ENCODE data around the gene TNFSF8. TPM values are rescaled to one million over a fixed set of nuclear protein-coding genes. Genes with fewer than 3 reads are reported as not detected.

The TNFSF8 gene
- total and polyA plus RNA-seq, 2 donors (not counting 3 experiments of a cell fraction or from before 2014, with no cell fraction given), result not detected

DNA sequence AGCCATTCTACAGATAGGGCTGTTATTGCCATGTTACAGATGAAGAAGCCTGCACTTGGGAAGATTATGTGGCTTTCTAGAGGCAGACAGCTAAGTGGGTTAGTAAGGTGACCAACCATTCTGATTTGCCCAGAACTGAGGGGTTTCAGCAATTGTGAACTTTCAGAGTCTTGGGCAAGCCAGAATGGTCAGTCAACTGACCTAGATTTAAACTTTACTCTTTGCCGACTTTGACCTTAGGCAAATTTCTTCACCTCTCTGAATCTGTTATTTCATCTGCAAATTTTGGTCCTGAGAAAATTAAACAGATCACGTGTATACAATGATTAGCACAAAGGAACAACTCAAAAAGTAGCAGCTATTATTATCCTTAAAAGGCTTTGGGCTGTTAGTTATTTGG is 20.4 kb upstream of the TNFSF8 start:
- DNase-seq (ENCODE audit: low read depth, low spot score), result no peak
- H3K27me3 ChIP-seq (ENCODE audit: control insufficient read depth in 2 of 2, insufficient read depth in 2 of 2, low read length in 2 of 2), result peaks cover 0 to 2% of the 10 kb centered on the region in 2 experiments
- no peak overlapping the region for H3K9ac ChIP-seq (replicated peaks; ENCODE audit: extremely low read depth, insufficient read depth, low read length)
- no peak for FAIRE-seq
- dilution Hi-C loops (cut with MboI; ENCODE audit: extremely low pct_ligation_motif_present, low sequenced_read_pairs) (no loop called here), intact Hi-C loops (cut with micrococcal nuclease) (no loop called here)
- ChIA-PET CTCF (interaction anchor here (1.5 kb wide), 1 partner anchor 12 kb away, joined by 5 read pairs; no protein-coding TSS in a partner anchor), POLR2A (no interaction called here)
- BruUV-seq (replicated peaks), result no TSS peak
- no peaks in the 10 kb centered on the region for H3K9me3 ChIP-seq (replicated peaks; ENCODE audit: control insufficient read depth, insufficient read depth, low read length)
- no peaks in the 10 kb centered on the region for H3K9me1 ChIP-seq (replicated peaks; ENCODE audit: control insufficient read depth, extremely low read depth, insufficient read depth, low read length)
- no peaks in the 10 kb centered on the region for H3K4me1 ChIP-seq (ENCODE audit: control insufficient read depth, extremely low read depth, insufficient read depth, low read length)
- no peak overlapping the region for H3K27ac ChIP-seq (ENCODE audit: insufficient read depth, low read depth, low read length)
- H4K20me1 ChIP-seq (replicated peaks; ENCODE audit: control insufficient read depth, extremely low read depth, insufficient read depth, low read length), result no peaks in the 10 kb centered on the region
- no peaks in the 10 kb centered on the region for H3K79me2 ChIP-seq (ENCODE audit: control insufficient read depth, insufficient read depth, low read length)
- no peaks in the 10 kb centered on the region for H3K36me3 ChIP-seq (ENCODE audit: control insufficient read depth in 2 of 2, extremely low read depth in 1 of 2, insufficient read depth in 2 of 2, low read length in 2 of 2)
- no peak for TF ChIP-seq POLR2AphosphoS5 (IDR thresholded peaks at IDR 0.05; ENCODE audit: insufficient read depth, low read depth, low read length)
- TF ChIP-seq CTCF (IDR thresholded peaks at IDR 0.05; ENCODE audit: extremely low read depth in 1 of 2, insufficient read depth in 1 of 2, low read depth in 1 of 2, low read length in 2 of 2), result no peak
- TF ChIP-seq MYC (IDR thresholded peaks at IDR 0.05; ENCODE audit: low read depth, low read length), result no peak
- no peak for TF ChIP-seq EZH2 (IDR thresholded peaks at IDR 0.05; ENCODE audit: borderline replicate concordance, low read depth, low read length, severe bottlenecking)
- TF ChIP-seq JUN (IDR thresholded peaks at IDR 0.05; ENCODE audit: borderline replicate concordance, insufficient read depth, insufficient read length, low read depth), result no peak
- no peak for TF ChIP-seq MAX (IDR thresholded peaks at IDR 0.05; ENCODE audit: insufficient read depth, insufficient read length)
- TF ChIP-seq GATA2 (IDR thresholded peaks at IDR 0.05; ENCODE audit: insufficient read depth, insufficient read length, low read depth, low read length), result no peak
- TF ChIP-seq POLR2A (IDR thresholded peaks at IDR 0.05; ENCODE audit: low read depth, low read length), result no peak
- TF ChIP-seq FOS (IDR thresholded peaks at IDR 0.05; ENCODE audit: borderline replicate concordance, insufficient read depth, low read length), result no peak
- H2AFZ ChIP-seq (ENCODE audit: low read depth, low read length), result no peak overlapping the region
- no peak overlapping the region for H3K4me3 ChIP-seq (replicated peaks in 1 of 3; ENCODE audit: insufficient read depth in 1 of 3, low read depth in 1 of 3, low read length in 3 of 3)
- no peak overlapping the region for H3K4me2 ChIP-seq (ENCODE audit: insufficient read depth, low read length)
